Fibroblast of lung (primary cell): ENCODE data around the gene TENM4. TPM values are rescaled to one million over a fixed set of nuclear protein-coding genes. Genes with fewer than 3 reads are reported as not detected.
A peak's percentile ranks its signal among the peaks of the same experiment; 100 is the strongest.

Experiments
- DNase-seq, 2 donors: peaks; one replicate each; pipeline versions ENCODE4 v3.0.0 to v3.0.0-alpha.2; 2010; ENCODE audit warnings: low read depth in 2 of 2
- H2AFZ ChIP-seq: 2 replicates; pipeline ENCODE4 v1.5.1; 2012; ENCODE audit warnings: low read length, control low read depth, inconsistent platforms
- H3K27ac ChIP-seq: 2 replicates; pipeline ENCODE4 v1.5.1; 2011; ENCODE audit warnings: low read length, control low read depth; ENCODE audit not compliant: insufficient read depth
- H3K27me3 ChIP-seq: 2 replicates; pipeline ENCODE4 v1.5.1; 2011; ENCODE audit warnings: mild to moderate bottlenecking, low read length; ENCODE audit not compliant: control insufficient read depth, insufficient read depth
- H3K36me3 ChIP-seq: 2 replicates; pipeline ENCODE4 v1.5.1; 2011; ENCODE audit warnings: low read length; ENCODE audit not compliant: control insufficient read depth, insufficient read depth
- H3K4me1 ChIP-seq: 2 replicates; pipeline ENCODE4 v1.5.1; 2011; ENCODE audit warnings: low read length; ENCODE audit not compliant: control insufficient read depth, insufficient read depth; ENCODE audit errors: extremely low read depth
- H3K4me2 ChIP-seq: 2 replicates; pipeline ENCODE4 v1.5.1; 2011; ENCODE audit warnings: low read length, control low read depth; ENCODE audit not compliant: insufficient read depth; ENCODE audit errors: extremely low read depth
- H3K4me3 ChIP-seq, 4 experiments: fragments of 200-600 bp in 1 of 4; sonication (generic) in 1 of 4; replicated peaks in 1 of 4; 2 replicates each; pipeline ENCODE4 v1.5.1; 2011 to 2016; ENCODE audit warnings: low read length in 4 of 4, low read depth in 3 of 4, mild to moderate bottlenecking in 3 of 4, control low read depth in 2 of 4, inconsistent platforms in 1 of 4, mixed read lengths in 1 of 4; ENCODE audit not compliant: insufficient read depth in 1 of 4; ENCODE audit errors: control extremely low read depth in 1 of 4
- H3K79me2 ChIP-seq: 2 replicates; pipeline ENCODE4 v1.5.1; 2012; ENCODE audit warnings: mild to moderate bottlenecking, low read length, inconsistent platforms; ENCODE audit not compliant: control insufficient read depth, insufficient read depth
- H3K9ac ChIP-seq: 2 replicates; pipeline ENCODE4 v1.5.1; 2011; ENCODE audit warnings: mild to moderate bottlenecking, low read length, control low read depth; ENCODE audit not compliant: insufficient read depth
- H3K9me3 ChIP-seq: 2 replicates; pipeline ENCODE4 v1.5.1; 2012; ENCODE audit warnings: low read depth, low read length; ENCODE audit not compliant: control insufficient read depth, insufficient read depth
- H4K20me1 ChIP-seq: 2 replicates; pipeline ENCODE4 v1.5.1; 2011; ENCODE audit warnings: low read length; ENCODE audit not compliant: control insufficient read depth, insufficient read depth; ENCODE audit errors: extremely low read depth
- EZH2 ChIP-seq: IDR thresholded peaks from 2 replicates; pipeline ENCODE4 v1.5.1; 2012; ENCODE audit warnings: low read length, control low read depth, mild to moderate bottlenecking; ENCODE audit errors: missing control alignments
- polyA plus RNA-seq, 2 donors: library from polyadenylated mRNA; depleted of rRNA in 1 of 2; stranded (reverse) in 1 of 2; unstranded in 1 of 2; fragments of >200 nt; gene quantifications; 2 replicates each; pipeline ENCODE4 v1.2.1, GENCODE V29; 2011 to 2012; ENCODE audit warnings: missing spikeins in 1 of 2
- total RNA-seq: library from RNA; depleted of rRNA; stranded (reverse); fragments of >200 nt; gene quantifications from 2 replicates; pipeline ENCODE4 v1.2.1, GENCODE V29; 2014
- TF ChIP-seq, protein P1 (sequence below), 2 donors: IDR thresholded peaks in 1 of 2; conservative IDR thresholded peaks in 1 of 2; 1 replicate in 1 of 2; 2 replicates in 1 of 2; pipeline ENCODE4 v1.5.1; 2011 to 2012; ENCODE audit warnings: low read length in 2 of 2, control low read depth in 1 of 2, inconsistent platforms in 1 of 2, low read depth in 1 of 2, mild to moderate bottlenecking in 1 of 2

Gene TENM4
- total and polyA plus RNA-seq, 2 donors (not counting 1 experiment from before 2014, with no cell fraction given): 4.6 to 48.4 TPM

DNA sequence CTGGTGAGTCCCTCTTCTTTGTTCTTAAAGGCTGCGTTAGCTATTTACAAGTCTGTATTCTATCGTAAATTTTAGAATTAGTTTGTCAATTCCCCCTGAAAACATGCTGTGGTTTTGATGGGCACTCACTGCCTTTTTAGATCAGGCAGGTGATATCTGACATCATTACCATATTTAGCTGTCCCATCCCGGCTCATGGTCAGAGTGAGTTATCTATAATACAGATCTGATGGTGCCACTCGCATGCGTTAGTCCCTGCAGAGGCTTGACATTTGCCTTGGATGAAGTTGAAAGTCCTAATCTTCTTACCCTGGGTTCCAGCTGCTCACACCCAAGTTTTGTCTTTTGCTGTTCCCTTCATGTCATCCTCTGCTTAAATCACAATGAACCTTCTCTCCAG is 715.6 kb downstream of the TENM4 start:
- no peak for TF ChIP-seq EZH2
- TF ChIP-seq, protein P1, sequence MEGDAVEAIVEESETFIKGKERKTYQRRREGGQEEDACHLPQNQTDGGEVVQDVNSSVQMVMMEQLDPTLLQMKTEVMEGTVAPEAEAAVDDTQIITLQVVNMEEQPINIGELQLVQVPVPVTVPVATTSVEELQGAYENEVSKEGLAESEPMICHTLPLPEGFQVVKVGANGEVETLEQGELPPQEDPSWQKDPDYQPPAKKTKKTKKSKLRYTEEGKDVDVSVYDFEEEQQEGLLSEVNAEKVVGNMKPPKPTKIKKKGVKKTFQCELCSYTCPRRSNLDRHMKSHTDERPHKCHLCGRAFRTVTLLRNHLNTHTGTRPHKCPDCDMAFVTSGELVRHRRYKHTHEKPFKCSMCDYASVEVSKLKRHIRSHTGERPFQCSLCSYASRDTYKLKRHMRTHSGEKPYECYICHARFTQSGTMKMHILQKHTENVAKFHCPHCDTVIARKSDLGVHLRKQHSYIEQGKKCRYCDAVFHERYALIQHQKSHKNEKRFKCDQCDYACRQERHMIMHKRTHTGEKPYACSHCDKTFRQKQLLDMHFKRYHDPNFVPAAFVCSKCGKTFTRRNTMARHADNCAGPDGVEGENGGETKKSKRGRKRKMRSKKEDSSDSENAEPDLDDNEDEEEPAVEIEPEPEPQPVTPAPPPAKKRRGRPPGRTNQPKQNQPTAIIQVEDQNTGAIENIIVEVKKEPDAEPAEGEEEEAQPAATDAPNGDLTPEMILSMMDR (conservative IDR thresholded peaks at IDR 0.05 in 1 of 2, IDR thresholded peaks at IDR 0.05 in 1 of 2; ENCODE audit: low read depth in 1 of 2, low read length in 2 of 2): no peak

DNA sequence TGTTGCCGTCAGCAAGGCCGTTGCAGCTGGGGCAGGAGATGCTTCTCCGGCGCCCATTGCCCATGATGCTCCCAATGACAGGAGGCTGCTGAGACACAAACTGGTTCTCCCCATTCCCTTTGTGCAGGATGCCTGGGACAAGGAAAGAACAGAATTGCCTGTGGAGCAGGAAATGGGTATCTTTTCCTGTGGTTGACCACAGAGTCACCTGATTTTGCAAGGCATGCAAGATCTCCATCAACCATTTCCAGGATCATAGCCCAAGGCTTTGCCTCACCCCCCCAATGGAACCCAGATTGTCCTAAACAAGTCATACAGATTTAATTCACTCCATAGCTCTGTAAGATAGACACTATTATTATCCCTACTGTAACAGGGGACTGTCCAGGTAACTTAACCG is 718.0 kb downstream of the TENM4 start:
- Histone ChIP-seq H3K4me2 (no peak overlapping the region), H3K4me3 (no peak overlapping the region), H3K9ac (no peak overlapping the region), H3K79me2 (no peaks in the 10 kb centered on the region), H3K27ac (no peak overlapping the region), H4K20me1 (no peaks in the 10 kb centered on the region), H2AFZ (no peak overlapping the region), H3K4me1 (no peaks in the 10 kb centered on the region), H3K9me3 (no peaks in the 10 kb centered on the region), H3K27me3 (no peaks in the 10 kb centered on the region), H3K36me3 (no peaks in the 10 kb centered on the region)
- peak in 1 of 2 donors; percentile 23 for DNase-seq
- TF ChIP-seq, protein P1 (conservative IDR thresholded peaks at IDR 0.05 in 1 of 2, IDR thresholded peaks at IDR 0.05 in 1 of 2; ENCODE audit: low read depth in 1 of 2, low read length in 2 of 2): no peak
- TF ChIP-seq EZH2: no peak

More for the DNA sequence above, 715.6 kb downstream of the TENM4 start:
- no peak overlapping the region for H3K4me3 ChIP-seq
- H3K4me1 ChIP-seq: no peaks in the 10 kb centered on the region
- H3K9ac ChIP-seq: no peak overlapping the region
- no peaks in the 10 kb centered on the region for H3K79me2 ChIP-seq
- H3K9me3 ChIP-seq: no peaks in the 10 kb centered on the region
- H3K27me3 ChIP-seq: no peaks in the 10 kb centered on the region
- DNase-seq: no peak
- no peak overlapping the region for H2AFZ ChIP-seq
- no peak overlapping the region for H3K27ac ChIP-seq
- H3K36me3 ChIP-seq: no peaks in the 10 kb centered on the region
- H4K20me1 ChIP-seq: no peaks in the 10 kb centered on the region
- no peak overlapping the region for H3K4me2 ChIP-seq

DNA sequence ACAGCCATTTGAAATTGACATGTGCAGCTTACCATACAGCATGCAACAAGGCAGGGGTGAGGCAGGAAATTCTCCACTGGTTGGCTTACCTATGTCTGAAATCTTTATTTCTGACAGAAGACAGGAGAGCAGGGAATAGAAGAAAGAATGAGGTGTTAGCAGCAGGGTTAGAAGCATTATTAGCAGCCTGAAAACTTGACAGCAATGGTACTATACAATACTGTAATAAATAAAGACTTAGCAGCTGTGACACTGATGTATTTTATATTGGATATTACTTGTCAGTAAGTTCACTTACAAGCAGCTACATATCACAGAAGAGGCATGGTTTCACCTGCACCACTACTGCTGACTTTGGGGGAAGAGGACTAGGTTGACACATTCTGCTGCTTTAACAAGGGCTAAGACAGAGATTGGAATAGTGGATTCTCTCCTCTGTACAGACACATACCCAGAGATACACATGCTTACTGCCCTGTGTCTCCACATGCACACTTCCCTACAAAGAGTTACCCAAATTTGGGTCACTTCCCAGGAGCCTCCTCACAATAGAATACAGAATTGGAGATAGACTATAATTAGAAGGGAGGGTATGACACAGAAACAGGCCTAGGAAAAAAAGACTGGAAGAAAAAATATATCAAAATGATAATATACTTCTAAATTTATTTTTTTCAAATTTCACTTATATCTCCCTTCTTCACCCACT is 720.4 kb downstream of the TENM4 start:
- H3K4me1 ChIP-seq: no peaks in the 10 kb centered on the region
- no peak overlapping the region for H3K4me3 ChIP-seq
- H3K9ac ChIP-seq: no peak overlapping the region
- no peak for TF ChIP-seq EZH2
- TF ChIP-seq, protein P1 (conservative IDR thresholded peaks at IDR 0.05 in 1 of 2, IDR thresholded peaks at IDR 0.05 in 1 of 2; ENCODE audit: low read depth in 1 of 2, low read length in 2 of 2): no peak
- H3K4me2 ChIP-seq: no peak overlapping the region
- H3K36me3 ChIP-seq: no peaks in the 10 kb centered on the region
- H3K79me2 ChIP-seq: no peaks in the 10 kb centered on the region
- no peak overlapping the region for H2AFZ ChIP-seq
- no peak for DNase-seq
- no peak overlapping the region for H3K27ac ChIP-seq
- no peaks in the 10 kb centered on the region for H3K9me3 ChIP-seq
- H3K27me3 ChIP-seq: no peaks in the 10 kb centered on the region
- H4K20me1 ChIP-seq: no peaks in the 10 kb centered on the region
